B cell (primary cell): ENCODE measurements around the gene ANAPC2.

ENCODE experiments used
- CTCF ChIP-seq: fragments of 200-600 bp; IDR thresholded peaks from one replicate; pipeline ENCODE4 v1.8.0; 2022; ENCODE audit warnings: antibody characterized with exemption, mild to moderate bottlenecking
- EZH2 ChIP-seq: IDR thresholded peaks from 2 replicates; pipeline ENCODE4 v1.6.1; 2012; ENCODE audit warnings: borderline replicate concordance, low read depth, mild to moderate bottlenecking, moderate library complexity, low read length; ENCODE audit not compliant: insufficient read depth, poor library complexity, severe bottlenecking

GRCh38 chr9:137149363-137149762 is 39.0 kb downstream of the ANAPC2 start:
- no peak for TF ChIP-seq CTCF
- no peak for TF ChIP-seq EZH2
